WTC11 (cell line): ENCODE data around the gene GOLGA6C. TPM values are rescaled to one million over a fixed set of nuclear protein-coding genes. Genes with fewer than 3 reads are reported as not detected.
"Not testable (repeated sequence)": the region's sequence is repeated elsewhere in the genome, so short reads cannot be mapped to it uniquely, and the experiment has no call there.

Experiments used
- ATAC-seq: fragments of 200-7000 bp; cut with Tn5 transposase; 2 replicates; pipeline ENCODE4 v1.10.0; 2021; ENCODE audit warnings: mild to moderate bottlenecking, moderate library complexity
- CTCF ChIA-PET: fragments of 300-600 bp; sonication (Branson Sonifier 250); formaldehyde crosslinking; loops from one replicate; lab custom pipeline; 2021; ENCODE audit warnings: antibody characterized with exemption; lab: Charles Lee
- POLR2A ChIA-PET: fragments of 350-600 bp; sonication (Branson Sonifier 250); formaldehyde crosslinking; loops from one replicate; lab custom pipeline; 2021; ENCODE audit warnings: antibody characterized with exemption; lab: Charles Lee
- DNase-seq: peaks from one replicate; pipeline ENCODE4 v3.0.0; 2021; ENCODE audit warnings: low spot score
- H3K27ac Mint-ChIP-seq: 2 replicates; pipeline ENCODE4 v1.8.0; 2021; ENCODE audit warnings: mixed read lengths
- H3K27me3 Mint-ChIP-seq: 2 replicates; pipeline ENCODE4 v1.8.0; 2021; ENCODE audit warnings: low read depth, mild to moderate bottlenecking, moderate library complexity, mixed read lengths
- H3K36me3 Mint-ChIP-seq: 2 replicates; pipeline ENCODE4 v1.8.0; 2021; ENCODE audit warnings: mixed read lengths
- H3K4me1 Mint-ChIP-seq: 2 replicates; pipeline ENCODE4 v1.8.0; 2022; ENCODE audit warnings: mixed read lengths
- H3K4me3 Mint-ChIP-seq: 2 replicates; pipeline ENCODE4 v1.8.0; 2021; ENCODE audit warnings: mild to moderate bottlenecking, moderate library complexity, mixed read lengths
- H3K9me3 Mint-ChIP-seq: 2 replicates; pipeline ENCODE4 v1.8.0; 2021; ENCODE audit warnings: mixed read lengths
- CREM ChIP-seq: sonication (generic); formaldehyde crosslinking; IDR thresholded peaks from 2 replicates; pipeline ENCODE4 v1.8.1; 2022; ENCODE audit warnings: mild to moderate bottlenecking, missing genetic modification reagents, moderate library complexity
- ESRRA ChIP-seq: sonication (generic); formaldehyde crosslinking; IDR thresholded peaks from 2 replicates; pipeline ENCODE4 v1.8.1; 2022; ENCODE audit warnings: mild to moderate bottlenecking, missing genetic modification reagents, borderline replicate concordance
- GABPB1 ChIP-seq: sonication (generic); formaldehyde crosslinking; IDR thresholded peaks from 2 replicates; pipeline ENCODE4 v1.8.1; 2023; ENCODE audit warnings: mild to moderate bottlenecking, missing genetic modification reagents
- NR2C2 ChIP-seq: sonication (generic); formaldehyde crosslinking; IDR thresholded peaks from 2 replicates; pipeline ENCODE4 v1.8.0; 2022; ENCODE audit warnings: mild to moderate bottlenecking, missing genetic modification reagents
- PRDM15 ChIP-seq: sonication (generic); formaldehyde crosslinking; IDR thresholded peaks from 2 replicates; pipeline ENCODE4 v1.8.0; 2022; ENCODE audit warnings: missing genetic modification reagents
- SOX15 ChIP-seq: fragments of 250-450 bp; sonication (Bioruptor Pico); IDR thresholded peaks from 2 replicates; pipeline ENCODE4 v1.9.0; 2021; ENCODE audit warnings: mild to moderate bottlenecking
- TEAD1 ChIP-seq: sonication (generic); formaldehyde crosslinking; IDR thresholded peaks from 2 replicates; pipeline ENCODE4 v1.8.0; 2022; ENCODE audit warnings: mild to moderate bottlenecking, missing genetic modification reagents
- ZNF121 ChIP-seq: sonication (generic); formaldehyde crosslinking; IDR thresholded peaks from 2 replicates; pipeline ENCODE4 v1.8.0; 2023; ENCODE audit warnings: missing genetic modification reagents
- ZNF425 ChIP-seq: fragments of 250-450 bp; sonication (Bioruptor Pico); conservative IDR thresholded peaks from 2 replicates; pipeline ENCODE4 v1.9.0; 2021; ENCODE audit warnings: mild to moderate bottlenecking
- total RNA-seq: library from RNA; stranded (reverse); gene quantifications from 3 replicates; pipeline ENCODE4 v1.2.3, GENCODE V29; 2021
- TF ChIP-seq, protein P1 (sequence below): sonication (generic); formaldehyde crosslinking; IDR thresholded peaks from 2 replicates; pipeline ENCODE4 v1.8.1; 2023; ENCODE audit warnings: mild to moderate bottlenecking, missing genetic modification reagents, moderate library complexity
- TF ChIP-seq, protein P2 (sequence below): sonication (generic); formaldehyde crosslinking; IDR thresholded peaks from 2 replicates; pipeline ENCODE4 v1.8.0; 2023; ENCODE audit warnings: mild to moderate bottlenecking, missing genetic modification reagents
- TF ChIP-seq, protein P3 (sequence below): sonication (generic); formaldehyde crosslinking; IDR thresholded peaks from 2 replicates; pipeline ENCODE4 v1.8.1; 2023; ENCODE audit warnings: mild to moderate bottlenecking, missing genetic modification reagents

GOLGA6C gene
- total RNA-seq, 1 experiment from 2014 or later = 0.52 TPM

GRCh38 chr15:75237316-75237982 lies 20.7 kb upstream of the GOLGA6C start:
- POLR2A ChIA-PET = no interaction called here
- peak; percentile 13 for DNase-seq
- CTCF ChIA-PET = interaction anchor here (0.6 to 1.0 kb wide), 2 partner anchors 9 to 204 kb away, joined by 3 read pairs; no protein-coding TSS in a partner anchor

DNA sequence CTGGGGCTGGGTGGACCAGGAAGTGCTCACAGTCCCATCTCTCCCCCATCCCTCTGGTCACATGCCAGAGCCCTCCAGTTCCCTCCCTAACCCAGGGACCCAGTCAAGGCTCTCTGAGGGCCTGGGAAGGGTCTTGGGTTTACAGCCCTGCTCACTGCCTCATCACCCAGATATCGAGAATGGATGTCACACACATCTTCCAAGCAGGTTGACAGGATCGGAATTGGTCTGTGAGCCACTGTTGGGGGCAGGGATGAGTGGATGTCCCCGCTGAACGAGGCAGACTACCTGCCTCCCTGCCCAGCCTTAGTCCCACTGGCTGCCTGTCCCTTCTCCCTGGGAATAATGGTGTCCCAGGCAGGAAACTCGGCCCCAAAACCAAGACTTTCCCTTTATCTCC lies 20.0 kb upstream of the GOLGA6C start:
- TF ChIP-seq CREM (CRISPR knock-in tag) = no peak
- TF ChIP-seq ZNF425 (CRISPR knock-in tag) = no peak
- no peak for TF ChIP-seq TEAD1 (CRISPR knock-in tag)
- TF ChIP-seq ESRRA = no peak
- TF ChIP-seq, protein P1, sequence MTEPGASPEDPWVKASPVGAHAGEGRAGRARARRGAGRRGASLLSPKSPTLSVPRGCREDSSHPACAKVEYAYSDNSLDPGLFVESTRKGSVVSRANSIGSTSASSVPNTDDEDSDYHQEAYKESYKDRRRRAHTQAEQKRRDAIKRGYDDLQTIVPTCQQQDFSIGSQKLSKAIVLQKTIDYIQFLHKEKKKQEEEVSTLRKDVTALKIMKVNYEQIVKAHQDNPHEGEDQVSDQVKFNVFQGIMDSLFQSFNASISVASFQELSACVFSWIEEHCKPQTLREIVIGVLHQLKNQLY = no peak
- no peak for TF ChIP-seq NR2C2
- TF ChIP-seq, protein P2, sequence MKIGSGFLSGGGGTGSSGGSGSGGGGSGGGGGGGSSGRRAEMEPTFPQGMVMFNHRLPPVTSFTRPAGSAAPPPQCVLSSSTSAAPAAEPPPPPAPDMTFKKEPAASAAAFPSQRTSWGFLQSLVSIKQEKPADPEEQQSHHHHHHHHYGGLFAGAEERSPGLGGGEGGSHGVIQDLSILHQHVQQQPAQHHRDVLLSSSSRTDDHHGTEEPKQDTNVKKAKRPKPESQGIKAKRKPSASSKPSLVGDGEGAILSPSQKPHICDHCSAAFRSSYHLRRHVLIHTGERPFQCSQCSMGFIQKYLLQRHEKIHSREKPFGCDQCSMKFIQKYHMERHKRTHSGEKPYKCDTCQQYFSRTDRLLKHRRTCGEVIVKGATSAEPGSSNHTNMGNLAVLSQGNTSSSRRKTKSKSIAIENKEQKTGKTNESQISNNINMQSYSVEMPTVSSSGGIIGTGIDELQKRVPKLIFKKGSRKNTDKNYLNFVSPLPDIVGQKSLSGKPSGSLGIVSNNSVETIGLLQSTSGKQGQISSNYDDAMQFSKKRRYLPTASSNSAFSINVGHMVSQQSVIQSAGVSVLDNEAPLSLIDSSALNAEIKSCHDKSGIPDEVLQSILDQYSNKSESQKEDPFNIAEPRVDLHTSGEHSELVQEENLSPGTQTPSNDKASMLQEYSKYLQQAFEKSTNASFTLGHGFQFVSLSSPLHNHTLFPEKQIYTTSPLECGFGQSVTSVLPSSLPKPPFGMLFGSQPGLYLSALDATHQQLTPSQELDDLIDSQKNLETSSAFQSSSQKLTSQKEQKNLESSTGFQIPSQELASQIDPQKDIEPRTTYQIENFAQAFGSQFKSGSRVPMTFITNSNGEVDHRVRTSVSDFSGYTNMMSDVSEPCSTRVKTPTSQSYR (CRISPR knock-in tag) = no peak
- TF ChIP-seq, protein P3, sequence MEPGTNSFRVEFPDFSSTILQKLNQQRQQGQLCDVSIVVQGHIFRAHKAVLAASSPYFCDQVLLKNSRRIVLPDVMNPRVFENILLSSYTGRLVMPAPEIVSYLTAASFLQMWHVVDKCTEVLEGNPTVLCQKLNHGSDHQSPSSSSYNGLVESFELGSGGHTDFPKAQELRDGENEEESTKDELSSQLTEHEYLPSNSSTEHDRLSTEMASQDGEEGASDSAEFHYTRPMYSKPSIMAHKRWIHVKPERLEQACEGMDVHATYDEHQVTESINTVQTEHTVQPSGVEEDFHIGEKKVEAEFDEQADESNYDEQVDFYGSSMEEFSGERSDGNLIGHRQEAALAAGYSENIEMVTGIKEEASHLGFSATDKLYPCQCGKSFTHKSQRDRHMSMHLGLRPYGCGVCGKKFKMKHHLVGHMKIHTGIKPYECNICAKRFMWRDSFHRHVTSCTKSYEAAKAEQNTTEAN = no peak
- TF ChIP-seq SOX15 (CRISPR knock-in tag) = no peak
- TF ChIP-seq ZNF121 = no peak
- TF ChIP-seq GABPB1 (CRISPR knock-in tag) = no peak
- peaks cover 20% of the 10 kb centered on the region for H3K27me3 Mint-ChIP-seq
- H3K9me3 Mint-ChIP-seq = no peaks in the 10 kb centered on the region
- no peaks in the 10 kb centered on the region for H3K36me3 Mint-ChIP-seq
- ATAC-seq = no peak
- ChIA-PET CTCF (no interaction called here), POLR2A (no interaction called here)
- H3K4me3 Mint-ChIP-seq = no peak overlapping the region
- DNase-seq = peak; percentile 7
- H3K27ac Mint-ChIP-seq = no peak overlapping the region
- H3K4me1 Mint-ChIP-seq = peaks cover 10% of the 10 kb centered on the region; the same call in 1 of the 2 replicates

More at GRCh38 chr15:75237316-75237982, 20.7 kb upstream of the GOLGA6C start:
- Mint-ChIP-seq H3K4me1 (peaks cover 10% of the 10 kb centered on the region; the same call in 1 of the 2 replicates), H3K36me3 (no peaks in the 10 kb centered on the region), H3K27me3 (peaks cover 20% of the 10 kb centered on the region), H3K27ac (no peak overlapping the region), H3K4me3 (no peak overlapping the region), H3K9me3 (no peaks in the 10 kb centered on the region)
- peak; percentile 36 for ATAC-seq
- no peak for TF ChIP-seq PRDM15 (CRISPR knock-in tag)

- ATAC-seq, POLR2A ChIA-PET, H3K36me3 Mint-ChIP-seq, H3K27ac Mint-ChIP-seq, DNase-seq, H3K27me3 Mint-ChIP-seq, H3K4me3 Mint-ChIP-seq, H3K9me3 Mint-ChIP-seq: not testable (repeated sequence)
- CTCF ChIA-PET = interaction anchor here (0.7 kb wide), 1 partner anchor 217 kb away, joined by 3 read pairs; no protein-coding TSS in a partner anchor
- H3K4me1 Mint-ChIP-seq = peaks cover 29% of the 10 kb centered on the region
These were observed 12.4 kb upstream of the GOLGA6C start for GRCh38 chr15:75245741-75246140.

- ATAC-seq, POLR2A ChIA-PET: not testable (repeated sequence)
- peaks cover 61% of the 10 kb centered on the region for H3K4me1 Mint-ChIP-seq
These were observed 9.1 kb upstream of the GOLGA6C start for GRCh38 chr15:75248991-75249390.

More at GRCh38 chr15:75248991-75249390, 9.1 kb upstream of the GOLGA6C start:
- not testable (repeated sequence) for DNase-seq, H3K27me3 Mint-ChIP-seq, H3K36me3 Mint-ChIP-seq, H3K27ac Mint-ChIP-seq, H3K9me3 Mint-ChIP-seq, H3K4me3 Mint-ChIP-seq
- CTCF ChIA-PET = interaction anchor here (0.8 to 2.1 kb wide), 3 partner anchors 32 to 59 kb away, joined by 3 to 6 read pairs (median 4); partner anchors contain the start of gene C15orf39
